NB4 (cell line): ENCODE data around the gene NACC2.

Source experiments
- DNase-seq: peaks from one replicate; pipeline ENCODE4 v3.0.0; 2010; ENCODE audit warnings: low read depth
- H3K4me3 ChIP-seq: one replicate; pipeline ENCODE4 v1.5.1; 2011; ENCODE audit warnings: mild to moderate bottlenecking, low read depth, low read length, moderate library complexity
- MYC ChIP-seq: IDR thresholded peaks from 2 replicates; pipeline ENCODE4 v1.6.1; 2011; ENCODE audit warnings: low read depth, low read length
- POLR2A ChIP-seq: IDR thresholded peaks from 2 replicates; pipeline ENCODE4 v1.6.1; 2011; ENCODE audit warnings: mild to moderate bottlenecking; ENCODE audit not compliant: insufficient read length; ENCODE audit errors: extremely low read depth
- TF ChIP-seq, protein P1 (sequence below): IDR thresholded peaks from one replicate; pipeline ENCODE4 v1.5.1; 2012; ENCODE audit warnings: low read depth, low read length
- TF ChIP-seq, protein P2 (sequence below): IDR thresholded peaks from 2 replicates; pipeline ENCODE4 v1.6.1; 2011; ENCODE audit warnings: low read depth, low read length

NACC2 gene

DNA sequence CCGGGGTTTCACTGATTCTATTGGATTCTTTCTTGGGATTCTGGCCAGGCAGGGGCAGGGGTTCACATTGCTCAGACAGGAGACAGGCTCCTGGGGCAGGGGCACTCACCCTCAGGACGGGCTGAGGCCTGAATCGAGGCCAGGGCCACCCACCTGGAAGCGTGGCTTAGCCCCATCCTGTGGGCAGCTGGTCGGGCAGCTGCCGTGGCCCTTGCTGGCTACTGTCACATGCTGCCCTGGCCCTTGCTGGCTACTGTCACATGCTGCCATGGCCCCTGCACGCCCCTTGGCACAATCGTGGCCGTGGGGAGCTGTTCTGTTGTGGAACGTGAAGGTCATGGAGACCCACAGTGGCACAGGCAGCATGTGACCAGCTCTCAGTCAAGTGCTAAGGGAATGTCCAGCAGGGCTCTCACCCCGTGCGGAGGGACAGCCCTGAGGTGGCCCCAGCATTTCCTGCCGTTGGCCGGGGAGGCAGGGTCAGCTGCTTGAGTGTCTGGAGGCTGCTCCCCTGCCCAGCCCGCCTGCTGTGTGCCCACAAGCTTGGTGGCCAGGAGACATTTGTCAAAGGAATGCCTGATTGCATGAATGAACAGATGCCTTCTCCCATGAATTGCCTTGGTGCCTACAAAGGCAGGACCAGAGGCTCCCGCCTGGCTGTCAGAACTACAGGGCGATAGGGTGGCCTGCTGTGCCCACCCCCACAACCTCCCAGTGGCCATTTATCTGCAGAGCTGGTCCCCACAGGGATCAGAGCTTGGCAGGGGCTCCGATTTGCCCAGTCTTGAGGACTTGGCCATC, 40.4 kb upstream of the NACC2 start:
- TF ChIP-seq MYC (no peak), POLR2A (no peak)
- TF ChIP-seq, protein P1, sequence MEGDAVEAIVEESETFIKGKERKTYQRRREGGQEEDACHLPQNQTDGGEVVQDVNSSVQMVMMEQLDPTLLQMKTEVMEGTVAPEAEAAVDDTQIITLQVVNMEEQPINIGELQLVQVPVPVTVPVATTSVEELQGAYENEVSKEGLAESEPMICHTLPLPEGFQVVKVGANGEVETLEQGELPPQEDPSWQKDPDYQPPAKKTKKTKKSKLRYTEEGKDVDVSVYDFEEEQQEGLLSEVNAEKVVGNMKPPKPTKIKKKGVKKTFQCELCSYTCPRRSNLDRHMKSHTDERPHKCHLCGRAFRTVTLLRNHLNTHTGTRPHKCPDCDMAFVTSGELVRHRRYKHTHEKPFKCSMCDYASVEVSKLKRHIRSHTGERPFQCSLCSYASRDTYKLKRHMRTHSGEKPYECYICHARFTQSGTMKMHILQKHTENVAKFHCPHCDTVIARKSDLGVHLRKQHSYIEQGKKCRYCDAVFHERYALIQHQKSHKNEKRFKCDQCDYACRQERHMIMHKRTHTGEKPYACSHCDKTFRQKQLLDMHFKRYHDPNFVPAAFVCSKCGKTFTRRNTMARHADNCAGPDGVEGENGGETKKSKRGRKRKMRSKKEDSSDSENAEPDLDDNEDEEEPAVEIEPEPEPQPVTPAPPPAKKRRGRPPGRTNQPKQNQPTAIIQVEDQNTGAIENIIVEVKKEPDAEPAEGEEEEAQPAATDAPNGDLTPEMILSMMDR, result no peak
- TF ChIP-seq, protein P2, sequence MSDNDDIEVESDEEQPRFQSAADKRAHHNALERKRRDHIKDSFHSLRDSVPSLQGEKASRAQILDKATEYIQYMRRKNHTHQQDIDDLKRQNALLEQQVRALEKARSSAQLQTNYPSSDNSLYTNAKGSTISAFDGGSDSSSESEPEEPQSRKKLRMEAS, result no peak
- no peak for DNase-seq
- H3K4me3 ChIP-seq, result no peak overlapping the region

DNA sequence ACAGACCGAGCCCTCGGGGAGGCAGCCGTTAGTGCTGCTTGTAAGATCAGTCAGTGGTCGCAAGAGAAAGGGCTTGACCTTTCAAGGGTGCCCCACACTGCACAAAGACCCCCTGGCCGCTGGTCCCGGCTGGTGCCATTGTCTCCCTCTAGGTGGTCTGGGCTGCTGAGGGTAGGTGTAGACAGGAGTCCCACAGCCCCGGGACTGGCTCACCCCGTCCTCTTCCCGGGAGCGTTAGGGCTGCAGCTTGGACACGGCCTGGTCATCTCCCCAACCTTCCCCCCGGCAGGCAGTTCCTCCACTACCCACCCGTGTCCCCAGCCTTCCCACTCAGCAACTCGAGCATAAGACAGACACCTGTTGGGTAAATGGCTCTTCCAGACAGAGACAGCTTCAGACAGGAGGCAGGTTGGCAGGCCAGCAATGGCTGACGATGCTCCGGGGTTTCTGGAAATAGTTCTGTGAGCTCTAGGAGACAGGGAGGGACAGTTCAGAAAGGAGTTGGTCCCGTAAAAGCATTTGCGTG, 38.9 kb upstream of the NACC2 start:
- TF ChIP-seq POLR2A, result no peak
- TF ChIP-seq, protein P1, result no peak
- TF ChIP-seq MYC, result no peak
- TF ChIP-seq, protein P2, result no peak
- DNase-seq, result no peak
- no peak overlapping the region for H3K4me3 ChIP-seq

GRCh38 chr9:136133191-136133958, 38.3 kb upstream of the NACC2 start:
- DNase-seq, result no peak
- H3K4me3 ChIP-seq, result no peak overlapping the region
- TF ChIP-seq MYC (no peak), POLR2A (no peak)
- TF ChIP-seq, protein P2, result no peak
- TF ChIP-seq, protein P1, result no peak

DNA sequence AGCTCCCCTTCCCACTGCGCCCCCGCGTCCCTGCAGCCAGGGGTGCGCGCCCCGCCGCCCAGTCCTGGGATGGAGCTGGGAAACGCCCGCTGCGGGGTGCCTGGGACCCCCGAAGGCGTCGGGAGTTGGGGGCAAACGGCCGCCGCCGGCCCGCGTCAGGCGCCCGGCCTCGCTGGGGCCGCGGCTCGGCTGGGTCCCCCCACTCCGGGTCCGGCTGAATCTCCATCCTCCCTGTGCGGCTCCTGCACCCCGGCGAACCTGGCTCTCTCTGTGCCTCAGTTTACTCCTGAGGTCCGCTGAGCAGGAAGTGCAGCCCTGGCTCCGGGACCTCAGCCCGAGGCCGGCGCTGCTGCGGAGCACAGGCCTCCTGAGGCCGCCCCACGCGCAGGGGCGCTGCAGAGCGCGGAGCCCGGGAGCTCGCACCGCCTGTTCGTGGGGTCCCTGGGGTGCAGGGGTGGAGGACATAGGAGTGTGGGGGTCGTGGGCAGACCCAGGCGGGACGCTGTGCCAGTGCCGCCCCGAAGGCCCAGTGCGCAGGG, 37.5 kb upstream of the NACC2 start:
- DNase-seq, result no peak
- no peak for TF ChIP-seq MYC
- TF ChIP-seq, protein P2, result no peak
- TF ChIP-seq, protein P1, result no peak
- TF ChIP-seq POLR2A, result no peak
- no peak overlapping the region for H3K4me3 ChIP-seq

DNA sequence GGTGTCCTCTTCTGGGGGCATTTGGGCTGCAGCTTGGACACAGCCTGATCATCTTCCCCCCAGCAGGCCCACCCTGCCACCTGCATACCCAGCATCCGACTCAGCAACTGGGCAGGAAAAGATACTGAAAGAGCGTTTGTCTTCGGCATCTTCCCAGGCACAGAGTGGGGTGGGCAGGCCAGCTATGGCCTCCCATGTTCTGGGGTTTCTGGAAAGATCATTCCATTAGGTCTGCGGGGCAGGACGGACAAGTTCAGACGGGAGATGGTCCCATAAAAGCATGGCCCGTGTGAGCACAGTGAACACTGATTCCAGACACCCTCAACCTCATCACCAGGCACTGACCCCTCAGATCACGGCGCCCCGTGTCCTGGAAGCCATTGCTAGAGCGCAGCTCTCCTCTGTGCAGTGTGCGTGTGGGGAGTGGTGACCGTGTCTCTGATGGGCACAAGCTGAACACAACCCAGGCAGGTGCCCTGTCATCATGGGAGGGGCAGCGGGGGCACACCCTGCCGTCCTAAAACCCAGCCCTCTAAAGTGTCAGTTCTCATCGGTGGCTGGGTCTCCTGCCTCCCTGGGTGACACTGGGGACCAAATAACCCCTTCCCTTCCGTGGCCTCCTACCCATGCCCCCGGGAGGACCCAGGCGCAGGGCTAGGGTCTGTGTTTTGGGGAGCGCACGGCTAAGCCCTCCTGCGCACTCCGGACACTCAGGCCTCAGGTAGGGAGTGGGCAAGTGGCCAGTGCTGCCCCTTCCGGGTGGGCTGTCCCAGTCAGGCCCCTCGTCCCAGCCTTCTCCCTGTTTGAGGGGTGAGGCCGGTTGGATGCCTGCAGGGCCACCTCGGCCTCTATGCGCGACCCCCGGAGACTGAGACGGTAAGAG, 36.8 kb upstream of the NACC2 start:
- no peak for DNase-seq
- TF ChIP-seq, protein P2, result no peak
- TF ChIP-seq POLR2A (no peak), MYC (no peak)
- TF ChIP-seq, protein P1, result no peak
- no peak overlapping the region for H3K4me3 ChIP-seq
